ENCODE results near the gene LILRA5. TPM values are rescaled to one million over a fixed set of nuclear protein-coding genes. Genes with fewer than 3 reads are reported as not detected.

Gene LILRA5
- total RNA-seq, 1 donor from 2014 or later, result 1.9 TPM

- no peak for TF ChIP-seq CTCF (IDR thresholded peaks at IDR 0.05; ENCODE audit: insufficient read depth, low read length, poor library complexity, severe bottlenecking)
Observed at GRCh38 chr19:54315956-54316355, 3.0 kb upstream of the LILRA5 start.

GRCh38 chr19:54312011-54312410 is 955 bp downstream of the LILRA5 start:
- no peaks in the 10 kb centered on the region for H3K36me3 ChIP-seq (ENCODE audit: control insufficient read depth, insufficient read depth, low read length)
- DNase-seq (ENCODE audit: low read depth), result no peak
- H3K4me3 ChIP-seq (ENCODE audit: low read depth, low read length), result no peak overlapping the region
- no peak for TF ChIP-seq CTCF (IDR thresholded peaks at IDR 0.05; ENCODE audit: insufficient read depth, low read length, poor library complexity, severe bottlenecking)
- H3K27me3 ChIP-seq (ENCODE audit: control insufficient read depth, insufficient read depth, low read length), result no peaks in the 10 kb centered on the region

More at GRCh38 chr19:54315956-54316355, 3.0 kb upstream of the LILRA5 start:
- Histone ChIP-seq H3K4me3 (ENCODE audit: low read depth, low read length) (no peak overlapping the region), H3K27me3 (ENCODE audit: control insufficient read depth, insufficient read depth, low read length) (no peaks in the 10 kb centered on the region), H3K36me3 (ENCODE audit: control insufficient read depth, insufficient read depth, low read length) (no peaks in the 10 kb centered on the region)
- no peak for DNase-seq (ENCODE audit: low read depth)

- no peaks in the 10 kb centered on the region for H3K36me3 ChIP-seq (ENCODE audit: control insufficient read depth, insufficient read depth, low read length)
- DNase-seq (ENCODE audit: low read depth), result no peak
- H3K4me3 ChIP-seq (ENCODE audit: low read depth, low read length), result no peak overlapping the region
- no peak for TF ChIP-seq CTCF (IDR thresholded peaks at IDR 0.05; ENCODE audit: insufficient read depth, low read length, poor library complexity, severe bottlenecking)
- H3K27me3 ChIP-seq (ENCODE audit: control insufficient read depth, insufficient read depth, low read length), result no peaks in the 10 kb centered on the region
Observed at GRCh38 chr19:54311486-54311885, 1.5 kb downstream of the LILRA5 start.

- DNase-seq (ENCODE audit: low read depth), result no peak
- TF ChIP-seq CTCF (IDR thresholded peaks at IDR 0.05; ENCODE audit: insufficient read depth, low read length, poor library complexity, severe bottlenecking), result no peak
- Histone ChIP-seq H3K27me3 (ENCODE audit: control insufficient read depth, insufficient read depth, low read length) (no peaks in the 10 kb centered on the region), H3K4me3 (ENCODE audit: low read depth, low read length) (no peak overlapping the region), H3K36me3 (ENCODE audit: control insufficient read depth, insufficient read depth, low read length) (no peaks in the 10 kb centered on the region)
Observed at GRCh38 chr19:54310543-54310942, 2.4 kb downstream of the LILRA5 start.

GRCh38 chr19:54309811-54310210 is 3.2 kb downstream of the LILRA5 start:
- no peak overlapping the region for H3K4me3 ChIP-seq (ENCODE audit: low read depth, low read length)
- DNase-seq (ENCODE audit: low read depth), result no peak
- no peaks in the 10 kb centered on the region for H3K27me3 ChIP-seq (ENCODE audit: control insufficient read depth, insufficient read depth, low read length)
- no peak for TF ChIP-seq CTCF (IDR thresholded peaks at IDR 0.05; ENCODE audit: insufficient read depth, low read length, poor library complexity, severe bottlenecking)
- no peaks in the 10 kb centered on the region for H3K36me3 ChIP-seq (ENCODE audit: control insufficient read depth, insufficient read depth, low read length)

GRCh38 chr19:54307389-54308020 is 5.5 kb downstream of the LILRA5 start:
- Histone ChIP-seq H3K4me3 (ENCODE audit: low read depth, low read length) (no peak overlapping the region), H3K27me3 (ENCODE audit: control insufficient read depth, insufficient read depth, low read length) (no peaks in the 10 kb centered on the region), H3K36me3 (ENCODE audit: control insufficient read depth, insufficient read depth, low read length) (no peaks in the 10 kb centered on the region)
- DNase-seq (ENCODE audit: low read depth), result no peak
- no peak for TF ChIP-seq CTCF (IDR thresholded peaks at IDR 0.05; ENCODE audit: insufficient read depth, low read length, poor library complexity, severe bottlenecking)

All from kidney epithelial cell (primary cell).